ENCODE data around the gene EHD1.

DNA sequence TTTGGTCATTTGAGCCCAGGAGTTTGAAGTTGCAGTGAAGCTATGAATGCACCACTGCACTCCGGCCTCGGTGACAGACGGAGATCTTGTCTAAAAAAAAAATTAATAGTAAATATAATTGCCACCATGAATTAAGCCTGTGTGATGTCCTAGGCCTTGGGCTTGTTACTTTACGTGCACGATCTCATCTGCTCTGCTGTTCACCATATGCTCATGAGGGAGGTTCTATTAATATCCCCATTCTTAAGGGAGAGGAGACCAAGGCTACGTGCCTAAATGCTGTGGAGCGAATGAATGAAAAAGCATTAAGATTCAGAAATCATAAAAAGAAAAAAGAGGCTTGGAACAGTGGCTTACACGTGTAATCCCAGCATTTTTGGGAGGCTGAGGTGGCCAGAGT, 41.2 kb upstream of the EHD1 start:
- TF ChIP-seq EZH2 (IDR thresholded peaks at IDR 0.05; ENCODE audit: low read depth, low read length, severe bottlenecking) = no peak
- no peak for TF ChIP-seq EP300 (IDR thresholded peaks at IDR 0.05; ENCODE audit: borderline replicate concordance in 1 of 2, low read depth in 2 of 2, low read length in 2 of 2)
- TF ChIP-seq, protein P1, sequence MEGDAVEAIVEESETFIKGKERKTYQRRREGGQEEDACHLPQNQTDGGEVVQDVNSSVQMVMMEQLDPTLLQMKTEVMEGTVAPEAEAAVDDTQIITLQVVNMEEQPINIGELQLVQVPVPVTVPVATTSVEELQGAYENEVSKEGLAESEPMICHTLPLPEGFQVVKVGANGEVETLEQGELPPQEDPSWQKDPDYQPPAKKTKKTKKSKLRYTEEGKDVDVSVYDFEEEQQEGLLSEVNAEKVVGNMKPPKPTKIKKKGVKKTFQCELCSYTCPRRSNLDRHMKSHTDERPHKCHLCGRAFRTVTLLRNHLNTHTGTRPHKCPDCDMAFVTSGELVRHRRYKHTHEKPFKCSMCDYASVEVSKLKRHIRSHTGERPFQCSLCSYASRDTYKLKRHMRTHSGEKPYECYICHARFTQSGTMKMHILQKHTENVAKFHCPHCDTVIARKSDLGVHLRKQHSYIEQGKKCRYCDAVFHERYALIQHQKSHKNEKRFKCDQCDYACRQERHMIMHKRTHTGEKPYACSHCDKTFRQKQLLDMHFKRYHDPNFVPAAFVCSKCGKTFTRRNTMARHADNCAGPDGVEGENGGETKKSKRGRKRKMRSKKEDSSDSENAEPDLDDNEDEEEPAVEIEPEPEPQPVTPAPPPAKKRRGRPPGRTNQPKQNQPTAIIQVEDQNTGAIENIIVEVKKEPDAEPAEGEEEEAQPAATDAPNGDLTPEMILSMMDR (IDR thresholded peaks at IDR 0.05; ENCODE audit: control extremely low read depth in 1 of 3, insufficient read depth in 1 of 3, low read depth in 1 of 3, low read length in 3 of 3) = no peak
- TF ChIP-seq RAD21 (IDR thresholded peaks at IDR 0.05 in 1 of 2, conservative IDR thresholded peaks at IDR 0.05 in 1 of 2; ENCODE audit: low read depth in 2 of 2, low read length in 2 of 2) = no peak
- no peak for TF ChIP-seq GTF2F1 (IDR thresholded peaks at IDR 0.05; ENCODE audit: borderline replicate concordance, low read depth, low read length)
- no peak for TF ChIP-seq TAF1 (IDR thresholded peaks at IDR 0.05; ENCODE audit: low read depth, low read length)
- TF ChIP-seq JUND (IDR thresholded peaks at IDR 0.05; ENCODE audit: low read length) = no peak
- TF ChIP-seq POLR2A (IDR thresholded peaks at IDR 0.05; ENCODE audit: control extremely low read depth in 1 of 2, low read depth in 2 of 2, low read length in 2 of 2) = no peak
- no peak for TF ChIP-seq SIN3A (conservative IDR thresholded peaks at IDR 0.05 in 1 of 2, IDR thresholded peaks at IDR 0.05 in 1 of 2; ENCODE audit: low read depth in 1 of 2, low read length in 2 of 2)
- TF ChIP-seq ZNF274 (IDR thresholded peaks at IDR 0.05; ENCODE audit: borderline replicate concordance, extremely low read depth, low read length) = no peak
